ENCODE measurements around the gene FPR1.
"Not testable (repeated sequence)": the region's sequence is repeated elsewhere in the genome, so short reads cannot be mapped to it uniquely, and the experiment has no call there.

The FPR1 gene

GRCh38 chr19:51739466-51740213 is 12.0 kb downstream of the FPR1 start:
- Histone ChIP-seq H3K79me2 (ENCODE audit: control insufficient read depth, low read length) (no peaks in the 10 kb centered on the region), H3K27ac (ENCODE audit: low read depth, low read length) (no peak overlapping the region), H3K36me3 (ENCODE audit: control insufficient read depth, low read length) (no peaks in the 10 kb centered on the region), H3K4me1 (ENCODE audit: control insufficient read depth, low read length) (no peaks in the 10 kb centered on the region), H3K9me2 (replicated peaks; ENCODE audit: control insufficient read depth, low read length) (no peaks in the 10 kb centered on the region), H3K4me3 (ENCODE audit: low read length) (no peak overlapping the region), H3K9me3 (ENCODE audit: control insufficient read depth, insufficient read depth, low read length) (no peaks in the 10 kb centered on the region), H3F3A (ENCODE audit: control insufficient read depth, insufficient read depth) (no peaks in the 10 kb centered on the region), H3K4me2 (ENCODE audit: low read length) (no peak overlapping the region), H3K27me3 (ENCODE audit: control insufficient read depth, low read length) (peaks cover 5% of the 10 kb centered on the region), H4K20me1 (ENCODE audit: control insufficient read depth, insufficient read depth, low read depth, low read length) (no peaks in the 10 kb centered on the region)
- TF ChIP-seq CTCF (IDR thresholded peaks at IDR 0.05; ENCODE audit: low read depth, low read length, poor library complexity, severe bottlenecking) (no peak), EZH2phosphoT487 (IDR thresholded peaks at IDR 0.05; ENCODE audit: borderline replicate concordance, low read length) (no peak)

DNA sequence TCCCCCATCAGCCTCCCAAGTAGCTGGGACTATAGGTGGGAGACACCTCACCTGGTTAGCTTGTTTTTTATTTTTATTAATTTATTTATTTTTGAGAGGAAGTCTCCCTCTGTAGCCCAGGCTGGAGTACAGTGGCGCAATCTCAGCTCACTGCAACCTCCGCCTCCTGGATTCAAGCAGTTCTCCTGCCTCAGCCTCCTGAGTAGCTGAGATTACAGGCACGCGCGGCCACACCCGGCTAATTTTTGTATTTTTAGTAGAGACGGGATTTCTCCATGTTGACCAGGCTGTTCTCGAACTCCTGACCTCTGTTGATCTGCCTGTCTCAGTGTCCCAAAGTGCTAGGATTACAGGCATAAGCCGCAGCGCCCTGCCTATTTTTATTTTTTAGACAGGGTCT is 13.2 kb downstream of the FPR1 start:
- not testable (repeated sequence) for H3K27me3 ChIP-seq (ENCODE audit: control insufficient read depth, low read length); H3K9me2 ChIP-seq (replicated peaks; ENCODE audit: control insufficient read depth, low read length); H4K20me1 ChIP-seq (ENCODE audit: control insufficient read depth, insufficient read depth, low read depth, low read length); H3K4me1 ChIP-seq (ENCODE audit: control insufficient read depth, low read length); H3K27ac ChIP-seq (ENCODE audit: low read depth, low read length); H3K9me3 ChIP-seq (ENCODE audit: control insufficient read depth, insufficient read depth, low read length); H3K4me2 ChIP-seq (ENCODE audit: low read length); H3K4me3 ChIP-seq (ENCODE audit: low read length); H3K79me2 ChIP-seq (ENCODE audit: control insufficient read depth, low read length); H3F3A ChIP-seq (ENCODE audit: control insufficient read depth, insufficient read depth); H3K36me3 ChIP-seq (ENCODE audit: control insufficient read depth, low read length)

DNA sequence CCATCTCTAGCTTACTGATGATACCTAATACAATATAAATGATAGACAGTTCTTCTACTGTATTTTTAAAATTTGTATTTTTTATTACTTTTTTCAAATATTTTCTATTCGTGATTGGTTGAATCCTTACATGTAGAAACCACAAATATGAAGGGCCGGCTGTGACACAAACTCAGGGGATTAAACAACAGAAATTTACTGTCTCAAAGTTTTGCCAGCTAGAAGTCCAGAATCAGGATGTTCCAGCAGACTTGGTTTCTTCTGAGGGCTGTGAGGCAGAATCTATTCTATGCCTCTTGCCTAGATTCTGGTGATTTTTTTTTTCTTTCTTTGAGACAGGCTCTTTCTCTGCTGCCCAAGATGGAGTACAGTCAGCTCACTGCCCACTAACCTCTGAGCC is 13.8 kb downstream of the FPR1 start:
- Histone ChIP-seq H3K4me3 (ENCODE audit: low read length) (no peak overlapping the region), H3K79me2 (ENCODE audit: control insufficient read depth, low read length) (no peaks in the 10 kb centered on the region), H3K27me3 (ENCODE audit: control insufficient read depth, low read length) (peaks cover 5% of the 10 kb centered on the region), H3K27ac (ENCODE audit: low read depth, low read length) (no peak overlapping the region), H4K20me1 (ENCODE audit: control insufficient read depth, insufficient read depth, low read depth, low read length) (no peaks in the 10 kb centered on the region), H3K4me2 (ENCODE audit: low read length) (no peak overlapping the region), H3K9me3 (ENCODE audit: control insufficient read depth, insufficient read depth, low read length) (no peaks in the 10 kb centered on the region), H3K9me2 (replicated peaks; ENCODE audit: control insufficient read depth, low read length) (no peaks in the 10 kb centered on the region), H3K36me3 (ENCODE audit: control insufficient read depth, low read length) (no peaks in the 10 kb centered on the region), H3K4me1 (ENCODE audit: control insufficient read depth, low read length) (no peaks in the 10 kb centered on the region), H3F3A (ENCODE audit: control insufficient read depth, insufficient read depth) (no peaks in the 10 kb centered on the region)
- TF ChIP-seq EZH2phosphoT487 (IDR thresholded peaks at IDR 0.05; ENCODE audit: borderline replicate concordance, low read length) (no peak), CTCF (IDR thresholded peaks at IDR 0.05; ENCODE audit: low read depth, low read length, poor library complexity, severe bottlenecking) (no peak)

DNA sequence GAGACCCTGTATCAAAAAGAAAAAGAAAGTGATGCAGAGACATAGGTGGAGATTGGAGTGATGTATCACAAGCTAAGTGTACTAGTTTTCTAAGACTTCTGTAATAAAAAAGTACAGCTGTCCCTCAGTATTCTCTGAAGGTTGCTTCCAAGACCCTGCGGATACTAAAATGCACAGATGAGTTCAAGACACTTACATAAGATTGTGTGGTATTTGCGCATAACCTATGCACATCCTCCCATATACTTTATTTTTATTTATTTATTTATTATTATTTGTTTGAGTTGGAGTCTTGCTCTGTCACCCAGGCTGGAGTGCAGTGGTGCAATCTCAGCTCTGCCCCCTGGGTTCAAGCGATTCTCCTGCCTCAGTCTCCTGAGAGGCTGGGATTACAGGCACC is 14.3 kb downstream of the FPR1 start:
- peaks cover 5% of the 10 kb centered on the region for H3K27me3 ChIP-seq (ENCODE audit: control insufficient read depth, low read length)
- H3K4me2 ChIP-seq (ENCODE audit: low read length): no peak overlapping the region
- H3K9me3 ChIP-seq (ENCODE audit: control insufficient read depth, insufficient read depth, low read length): no peaks in the 10 kb centered on the region

More for the DNA sequence above, 14.3 kb downstream of the FPR1 start:
- Histone ChIP-seq H3F3A (ENCODE audit: control insufficient read depth, insufficient read depth) (no peaks in the 10 kb centered on the region), H3K9me2 (replicated peaks; ENCODE audit: control insufficient read depth, low read length) (no peaks in the 10 kb centered on the region), H3K36me3 (ENCODE audit: control insufficient read depth, low read length) (no peaks in the 10 kb centered on the region), H3K79me2 (ENCODE audit: control insufficient read depth, low read length) (no peaks in the 10 kb centered on the region), H3K4me3 (ENCODE audit: low read length) (no peak overlapping the region), H3K4me1 (ENCODE audit: control insufficient read depth, low read length) (no peaks in the 10 kb centered on the region), H4K20me1 (ENCODE audit: control insufficient read depth, insufficient read depth, low read depth, low read length) (no peaks in the 10 kb centered on the region), H3K27ac (ENCODE audit: low read depth, low read length) (no peak overlapping the region)
- TF ChIP-seq CTCF (IDR thresholded peaks at IDR 0.05; ENCODE audit: low read depth, low read length, poor library complexity, severe bottlenecking) (no peak), EZH2phosphoT487 (IDR thresholded peaks at IDR 0.05; ENCODE audit: borderline replicate concordance, low read length) (no peak)

Data from DOHH2 (cell line).